NCI-H446 (cell line): ENCODE data around the gene ATP5ME.
A peak's percentile ranks its signal among the peaks of the same experiment; 100 is the strongest.
"Not testable (repeated sequence)": the region's sequence is repeated elsewhere in the genome, so short reads cannot be mapped to it uniquely, and the experiment has no call there.

Experiments
- DNase-seq, 2 experiments: peaks; one replicate each; lab custom pipeline; 2025; lab: John Stamatoyannopoulos, UW

ATP5ME gene

DNA sequence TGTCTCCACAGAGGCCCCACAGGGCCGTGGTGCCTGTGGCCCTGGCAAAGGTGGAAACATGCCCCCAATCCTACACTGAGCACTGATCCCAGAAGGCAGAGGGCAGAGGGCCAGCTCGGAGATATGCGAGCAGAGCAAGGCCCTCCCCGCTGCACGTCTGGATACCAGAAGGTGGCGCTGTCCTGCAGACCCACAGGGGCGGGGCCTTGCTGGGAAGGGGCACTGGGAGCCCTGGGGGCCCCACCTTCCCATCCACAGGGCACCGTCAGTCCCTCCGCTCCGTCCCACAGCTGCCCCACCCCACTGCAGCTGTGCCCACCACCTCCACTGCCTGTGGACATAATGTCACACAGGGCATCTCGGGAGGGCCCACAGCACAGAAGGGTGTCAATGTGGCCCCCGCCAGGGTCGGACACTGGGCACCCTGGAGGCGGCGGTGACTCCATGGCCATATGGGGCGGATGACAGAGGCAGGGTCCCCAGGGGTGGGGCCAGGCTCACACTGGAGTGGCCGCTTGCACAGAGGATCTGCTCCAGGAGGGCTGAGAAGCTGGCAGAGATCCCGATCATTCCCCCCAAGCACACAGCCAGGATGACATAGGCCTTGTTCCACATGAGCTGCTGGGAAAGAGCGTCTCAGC lies 10.0 kb upstream of the ATP5ME start:
- peak in 1 of 2 experiments; percentile 23 for DNase-seq

DNA sequence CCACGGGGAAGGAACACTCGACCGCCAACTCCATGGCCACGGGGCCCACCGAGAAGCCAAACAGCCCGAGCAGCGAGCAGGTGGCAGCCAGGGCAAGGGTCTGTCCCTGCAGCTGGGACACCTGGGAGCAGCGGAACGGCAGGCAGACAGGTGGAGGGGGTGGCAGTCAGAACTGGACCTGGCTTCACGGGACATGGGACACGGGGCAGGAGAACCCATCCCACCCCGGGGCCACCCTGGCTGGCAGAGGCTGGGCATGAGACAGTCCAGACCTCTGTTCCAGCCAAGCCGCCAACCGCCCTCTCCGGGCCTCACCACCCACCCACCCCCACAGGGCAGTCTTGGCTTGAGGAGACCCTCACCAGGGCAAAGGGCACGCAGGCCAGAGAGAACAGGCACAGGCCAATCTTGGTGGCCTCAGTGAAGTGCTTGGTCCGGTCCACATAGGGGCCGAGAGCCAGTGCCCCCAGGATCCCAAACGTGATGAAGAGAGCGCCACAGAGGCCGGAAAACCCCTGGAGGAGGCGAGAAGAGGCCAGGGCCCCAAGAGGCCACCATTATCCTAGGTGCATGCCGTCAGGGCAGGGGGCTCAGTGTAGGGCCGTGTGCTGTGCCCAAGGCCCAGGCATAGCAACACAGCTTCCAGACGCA lies 9.3 kb upstream of the ATP5ME start:
- DNase-seq = no peak

DNA sequence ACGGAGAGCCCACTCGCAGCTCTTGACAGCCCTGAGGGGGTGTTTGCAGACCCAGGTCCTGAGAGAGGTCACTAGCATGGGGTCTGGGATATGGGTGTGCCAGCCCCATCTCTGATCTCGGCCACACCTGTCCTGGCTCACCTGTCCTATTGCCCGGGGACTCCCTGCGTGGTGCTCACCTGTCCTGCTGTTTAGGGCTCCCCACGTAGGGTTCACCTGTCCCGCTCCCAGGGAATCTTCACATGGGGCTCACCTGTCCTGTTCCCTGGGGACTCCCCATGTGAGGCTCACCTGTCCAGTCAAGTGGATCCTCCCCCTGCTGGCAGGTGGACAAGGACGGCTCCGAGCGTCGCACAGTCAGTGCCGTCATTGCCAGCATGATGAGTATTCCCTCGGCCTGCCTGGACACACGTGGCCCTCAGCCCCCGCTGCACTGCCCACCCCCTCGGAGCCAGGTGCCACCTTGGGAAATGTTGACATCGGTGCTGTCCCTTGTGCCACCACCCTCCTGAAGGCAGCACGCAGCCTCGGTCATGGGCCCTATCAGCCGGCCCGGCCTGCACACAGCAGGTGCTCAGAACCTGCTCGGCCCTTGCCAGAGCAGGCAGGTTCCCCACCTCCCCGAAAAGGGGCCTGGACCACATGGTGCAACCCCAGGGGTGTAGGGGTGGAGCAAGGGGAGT lies 8.6 kb upstream of the ATP5ME start:
- DNase-seq = no peak

DNA sequence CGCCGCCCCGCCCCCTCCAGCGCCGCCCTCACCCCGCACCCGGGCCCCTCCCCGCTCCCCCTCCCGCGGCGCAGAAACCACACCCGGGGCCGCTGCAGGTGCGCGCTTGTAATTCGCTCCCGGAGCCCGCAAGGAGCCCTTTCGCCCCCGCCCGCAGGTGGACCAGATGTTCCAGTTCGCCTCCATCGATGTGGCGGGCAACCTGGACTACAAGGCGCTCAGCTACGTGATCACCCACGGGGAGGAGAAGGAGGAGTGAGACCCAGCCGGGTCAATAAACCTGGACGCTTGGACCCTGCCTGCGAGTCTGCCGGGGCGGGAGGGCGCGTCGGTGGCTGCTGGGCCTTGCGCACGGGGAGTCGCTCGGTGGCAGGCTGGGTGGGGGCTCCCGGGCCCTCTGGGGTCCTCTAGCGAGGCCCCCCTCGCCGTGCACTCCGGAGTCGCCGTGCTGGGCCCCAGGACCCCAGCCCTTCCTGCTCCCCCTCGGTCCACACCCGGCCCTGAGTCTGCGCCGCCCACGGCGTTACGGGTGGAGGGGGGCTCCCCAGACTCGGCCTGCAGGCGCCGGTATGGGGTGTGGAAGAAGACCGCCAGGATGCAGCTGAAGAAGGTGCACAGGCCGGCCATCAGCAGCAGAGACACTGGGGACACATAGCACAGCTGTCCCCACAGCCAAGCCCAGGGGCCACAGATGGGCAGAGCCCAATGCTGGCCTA lies 7.8 kb upstream of the ATP5ME start:
- DNase-seq = no peak

DNA sequence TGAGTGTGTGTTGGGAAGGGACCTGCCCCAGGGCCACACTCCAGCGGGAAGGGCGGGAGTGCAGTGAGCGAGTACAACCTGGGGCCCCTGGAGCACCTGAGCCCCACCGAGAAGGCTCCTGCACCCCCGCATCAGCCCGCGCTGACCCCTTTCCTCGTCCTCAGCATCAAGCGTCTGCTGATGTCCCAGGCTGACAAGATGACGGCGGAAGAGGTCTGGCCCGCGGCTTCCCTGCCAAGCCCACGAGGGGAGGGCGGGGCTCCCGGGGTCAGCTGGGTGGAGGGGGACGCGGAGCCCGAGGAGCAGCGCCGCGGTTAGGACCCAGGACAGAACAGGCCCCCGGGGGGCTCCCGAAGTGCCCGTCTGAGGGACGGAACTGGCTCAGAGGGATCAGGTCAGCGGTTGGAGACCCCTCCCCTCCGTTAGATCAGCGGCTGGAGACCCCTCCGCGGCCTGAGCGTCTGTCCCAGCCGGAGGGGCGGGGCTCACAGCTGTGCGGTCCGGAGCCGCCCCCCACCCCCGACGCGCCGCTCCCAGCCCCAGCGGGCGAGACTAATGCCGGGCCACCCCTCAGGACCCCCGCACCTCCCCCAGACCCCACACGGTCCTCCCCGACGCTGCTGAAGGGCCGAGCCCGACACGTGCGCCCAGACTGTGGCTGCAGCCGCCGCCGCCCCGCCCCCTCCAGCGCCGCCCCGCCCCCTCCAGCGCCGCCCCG lies 7.0 kb upstream of the ATP5ME start:
- DNase-seq = no peak

DNA sequence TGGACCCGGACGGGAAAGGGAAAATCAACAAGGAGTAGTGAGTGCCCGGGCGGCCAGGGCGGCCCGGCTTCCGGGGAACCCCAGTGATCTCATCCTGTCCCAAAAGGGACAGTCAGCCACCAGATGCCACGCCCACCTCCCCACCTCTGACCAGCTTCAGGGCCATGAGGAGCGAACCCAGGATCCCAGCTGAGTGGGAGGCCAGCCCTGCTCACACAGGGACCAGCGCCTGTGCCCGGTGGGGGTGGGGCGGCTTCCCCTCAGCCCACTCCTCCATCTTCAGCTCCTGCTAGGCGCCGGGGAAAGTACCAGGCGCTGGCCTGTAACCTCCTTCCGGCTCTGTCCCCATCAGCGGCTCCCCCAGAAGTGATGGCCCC lies 6.5 kb upstream of the ATP5ME start:
- no peak for DNase-seq

DNA sequence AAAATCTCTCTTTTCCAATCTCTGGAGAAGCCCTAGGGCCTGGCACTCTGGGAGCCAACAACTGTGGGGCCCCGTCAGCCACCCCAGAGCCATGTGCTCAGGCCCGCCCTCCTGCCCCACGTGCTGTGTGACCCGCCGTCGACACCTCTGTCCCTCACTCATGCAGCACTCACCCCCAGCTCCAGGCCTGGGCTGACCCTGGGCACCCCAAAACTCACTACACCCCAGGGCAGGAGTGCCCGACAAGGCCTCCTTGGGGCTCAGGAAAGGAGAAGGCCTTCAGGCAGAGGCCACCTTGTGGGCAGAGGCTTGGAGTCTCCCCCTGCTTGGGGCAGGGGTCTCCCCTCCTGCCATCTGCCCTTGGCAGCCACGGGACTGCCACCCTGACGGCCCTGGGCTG lies 6.0 kb upstream of the ATP5ME start:
- DNase-seq = no peak

DNA sequence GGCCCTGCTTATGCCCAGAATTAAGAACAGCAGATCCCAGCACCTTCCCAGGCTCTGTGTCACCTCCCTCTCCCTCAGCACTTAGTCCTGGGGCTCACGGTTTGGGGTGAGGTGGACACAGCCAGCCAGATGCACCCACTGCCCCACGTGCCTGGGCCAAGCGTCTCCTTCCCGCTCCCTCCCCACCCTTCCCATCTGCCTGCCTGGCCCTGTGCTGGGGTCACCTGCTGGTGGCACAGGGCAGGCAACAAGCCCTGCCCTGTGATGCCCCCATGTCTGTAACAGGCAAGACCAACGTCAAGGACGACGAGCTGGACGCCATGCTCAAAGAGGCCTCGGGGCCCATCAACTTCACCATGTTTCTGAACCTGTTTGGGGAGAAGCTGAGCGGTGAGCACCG lies 5.6 kb upstream of the ATP5ME start:
- DNase-seq = no peak

DNA sequence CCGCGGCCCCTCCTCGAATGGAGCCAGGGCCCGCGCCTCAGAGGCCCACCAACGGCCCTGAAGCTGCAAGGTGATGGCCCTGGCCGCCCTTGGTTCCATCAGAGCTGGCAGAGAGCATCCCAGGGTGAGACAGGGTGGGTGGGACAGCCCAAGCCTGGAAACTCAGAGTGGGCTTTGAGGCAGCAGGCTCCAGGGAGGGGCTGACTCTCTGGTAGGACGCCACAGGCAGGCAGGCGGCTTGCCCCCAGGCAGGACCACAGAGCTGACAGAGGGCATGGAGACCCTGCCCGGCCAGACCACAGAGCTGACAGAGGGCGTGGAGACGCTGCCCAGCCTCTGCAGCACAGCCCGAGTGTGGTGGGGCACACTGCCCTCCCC lies 5.0 kb upstream of the ATP5ME start:
- no peak for DNase-seq

DNA sequence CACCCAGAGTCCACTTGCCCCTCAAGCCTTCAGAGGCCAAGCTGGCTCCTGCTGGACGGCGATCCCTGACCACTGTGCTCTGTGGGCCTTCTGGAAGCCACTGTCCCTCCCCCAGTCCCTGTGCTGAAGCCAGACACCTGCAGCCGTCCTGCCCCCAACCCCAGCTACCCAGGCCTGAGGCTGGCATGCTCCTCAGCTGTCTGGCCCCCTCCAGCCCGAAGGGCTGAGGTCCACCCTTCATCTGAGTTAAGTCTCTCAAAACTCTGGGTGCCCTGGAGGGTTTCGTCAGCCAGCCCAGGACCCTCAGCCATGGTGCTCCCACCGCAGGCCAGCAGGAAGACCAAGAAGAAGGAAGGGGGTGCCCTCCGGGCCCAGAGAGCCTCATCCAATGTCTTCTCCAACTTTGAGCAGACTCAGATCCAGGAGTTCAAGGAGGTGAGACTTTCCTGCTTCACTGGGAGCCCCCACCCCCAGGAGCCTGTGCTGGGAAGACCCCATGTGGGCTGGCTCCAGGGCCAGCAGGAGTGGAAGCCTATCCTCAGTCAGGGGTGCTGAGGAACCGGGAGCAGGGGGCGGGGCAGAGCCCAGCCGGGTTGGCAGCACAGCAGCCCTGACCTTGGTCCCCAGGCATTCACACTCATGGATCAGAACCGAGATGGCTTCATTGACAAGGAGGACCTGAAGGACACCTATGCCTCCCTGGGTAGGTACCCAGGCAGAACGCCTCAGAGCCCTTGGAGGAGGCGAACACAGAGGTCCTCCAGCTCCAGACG lies 4.4 kb upstream of the ATP5ME start:
- no peak for DNase-seq

DNA sequence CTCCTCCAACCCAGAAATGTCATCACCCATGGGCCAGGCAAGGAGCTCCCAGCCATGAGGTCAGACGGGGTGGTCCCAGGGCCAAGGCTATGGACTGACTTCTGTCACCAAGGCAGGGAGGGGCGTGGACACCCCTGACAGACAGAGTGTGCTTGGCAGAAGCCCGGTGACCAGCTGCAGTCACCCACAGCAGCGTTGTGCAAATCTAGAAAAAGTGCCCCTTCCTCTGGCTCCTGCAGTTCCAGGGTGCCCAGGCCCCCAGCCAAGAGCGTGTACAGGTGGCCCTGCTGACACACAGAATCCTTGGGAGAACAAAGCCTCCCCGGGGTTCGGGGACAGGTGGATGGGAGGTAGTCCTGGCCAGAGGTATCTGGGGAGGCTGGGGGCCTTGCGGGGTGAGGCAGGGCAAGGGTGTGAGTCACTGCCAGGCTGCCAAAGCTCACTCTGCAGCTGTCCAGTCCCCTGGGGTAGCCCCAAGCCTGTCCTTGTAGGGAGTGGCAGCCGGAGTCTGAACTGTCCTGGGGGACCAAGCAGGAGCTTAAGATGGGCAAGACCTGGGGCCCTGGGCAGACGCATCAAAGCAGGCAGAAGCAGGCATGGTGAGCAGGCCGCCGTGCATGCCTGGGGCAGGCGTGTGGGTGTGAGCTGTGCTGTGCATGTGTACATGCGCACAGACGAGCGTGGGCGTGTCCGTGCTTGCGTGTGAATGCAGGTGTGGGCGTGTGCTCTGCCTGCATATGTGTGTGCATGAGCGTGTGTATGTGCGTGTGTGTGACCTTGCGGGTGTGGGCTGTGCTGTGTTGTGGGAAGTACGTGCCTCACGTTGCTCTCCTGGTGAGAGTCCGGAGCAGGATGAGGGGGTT lies 3.6 kb upstream of the ATP5ME start:
- DNase-seq = no peak

DNA sequence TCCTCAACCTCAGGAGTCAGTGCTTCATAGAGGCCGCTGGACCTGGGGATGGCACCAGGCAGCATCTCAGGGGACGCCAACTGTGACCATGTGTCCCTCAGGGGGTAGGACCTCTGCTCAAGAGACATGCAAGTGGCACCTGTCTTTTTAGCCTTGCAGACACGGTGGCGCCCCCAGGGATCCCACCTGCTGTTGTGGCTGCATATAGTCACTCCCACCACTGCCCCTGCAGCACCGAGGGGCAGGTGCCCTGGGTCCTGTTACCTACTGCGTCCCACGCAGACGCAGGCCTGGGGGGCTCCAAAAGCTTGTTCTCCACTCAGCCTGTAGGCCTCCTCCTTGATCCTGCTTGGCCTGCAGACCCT lies 2.8 kb upstream of the ATP5ME start:
- DNase-seq = no peak

DNA sequence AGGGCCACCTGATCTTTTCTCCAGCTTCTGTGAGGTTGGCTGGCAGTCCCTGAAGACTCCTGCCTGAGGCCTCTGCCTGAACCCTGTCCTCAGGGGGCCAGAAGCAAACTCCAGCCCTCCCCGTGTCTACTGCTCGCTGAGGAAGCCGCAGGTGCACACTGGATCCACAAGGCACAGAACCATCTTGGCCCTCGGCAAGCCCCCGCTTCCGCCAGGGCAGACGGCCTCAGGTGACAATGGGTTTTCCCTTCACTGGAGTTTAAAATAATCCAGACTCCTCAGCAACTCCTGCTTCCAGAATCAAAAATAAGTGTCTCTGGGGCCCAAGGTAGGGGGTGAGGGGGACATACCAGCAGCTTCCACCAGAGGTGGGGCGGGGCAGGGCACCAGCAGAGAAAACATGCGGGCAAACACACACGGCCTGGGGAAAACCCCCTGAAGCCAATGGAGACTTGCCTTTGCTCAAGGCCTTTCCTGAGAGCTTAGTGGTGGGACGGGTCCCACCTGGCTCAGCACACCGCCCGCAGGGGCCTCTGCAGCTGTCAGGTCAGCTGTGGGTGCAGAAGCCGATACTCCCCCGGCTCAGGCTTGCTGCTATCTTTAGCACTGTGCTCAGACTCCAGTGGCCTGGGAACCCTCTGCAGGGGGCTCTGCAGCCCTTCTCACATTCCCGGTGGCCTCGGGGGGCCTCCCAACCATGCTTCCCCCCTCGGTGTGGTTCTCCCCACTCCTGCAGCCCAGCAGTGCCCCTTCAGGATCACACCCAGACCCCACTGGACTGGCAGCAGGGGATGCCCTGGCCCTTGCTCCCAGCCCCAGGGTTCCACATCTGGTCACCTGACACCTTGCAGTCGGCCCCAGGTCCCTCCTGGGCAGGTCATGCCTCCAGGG lies 2.1 kb upstream of the ATP5ME start:
- no peak for DNase-seq

DNA sequence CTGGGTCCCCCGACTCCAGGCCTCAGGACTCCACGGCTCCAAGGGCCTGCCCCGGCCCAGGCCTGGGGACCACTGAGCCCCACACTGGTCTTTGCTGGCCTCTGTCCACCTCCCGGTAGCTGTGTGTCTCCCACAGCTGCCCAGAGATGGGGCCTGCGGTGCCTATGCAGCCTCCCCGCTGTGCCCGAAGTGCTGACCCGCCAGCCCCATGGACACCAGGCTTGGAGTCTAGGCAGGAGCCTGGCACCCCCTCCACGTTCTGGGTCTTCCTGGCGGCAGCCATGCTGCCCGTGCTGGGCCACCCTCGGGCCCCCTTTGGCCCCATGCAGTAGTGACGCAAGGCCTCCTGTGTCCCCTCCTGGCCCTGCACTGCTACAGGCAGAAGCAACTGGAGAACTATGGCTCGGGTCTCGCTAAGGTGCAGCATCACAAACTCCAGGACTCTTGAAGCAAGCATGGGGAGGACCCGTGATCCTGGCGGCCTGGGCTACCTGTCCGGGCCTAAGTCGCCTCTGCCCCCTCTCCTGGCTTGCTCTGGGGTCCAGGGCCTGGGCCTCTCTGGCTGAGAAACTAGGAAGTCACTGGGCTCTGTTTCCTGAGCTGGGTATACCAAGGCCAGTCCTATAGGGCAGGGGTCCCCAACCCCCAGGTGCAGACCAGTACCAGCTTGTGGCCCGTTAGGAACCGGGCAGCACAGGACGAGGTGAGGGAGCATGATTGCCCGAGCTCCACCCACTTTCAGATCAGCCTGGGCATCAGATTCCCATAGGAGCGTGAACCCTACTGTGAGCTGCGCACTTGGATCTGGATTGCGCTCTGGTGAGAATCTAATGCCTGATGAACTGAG lies 1.2 kb upstream of the ATP5ME start:
- DNase-seq = no peak

DNA sequence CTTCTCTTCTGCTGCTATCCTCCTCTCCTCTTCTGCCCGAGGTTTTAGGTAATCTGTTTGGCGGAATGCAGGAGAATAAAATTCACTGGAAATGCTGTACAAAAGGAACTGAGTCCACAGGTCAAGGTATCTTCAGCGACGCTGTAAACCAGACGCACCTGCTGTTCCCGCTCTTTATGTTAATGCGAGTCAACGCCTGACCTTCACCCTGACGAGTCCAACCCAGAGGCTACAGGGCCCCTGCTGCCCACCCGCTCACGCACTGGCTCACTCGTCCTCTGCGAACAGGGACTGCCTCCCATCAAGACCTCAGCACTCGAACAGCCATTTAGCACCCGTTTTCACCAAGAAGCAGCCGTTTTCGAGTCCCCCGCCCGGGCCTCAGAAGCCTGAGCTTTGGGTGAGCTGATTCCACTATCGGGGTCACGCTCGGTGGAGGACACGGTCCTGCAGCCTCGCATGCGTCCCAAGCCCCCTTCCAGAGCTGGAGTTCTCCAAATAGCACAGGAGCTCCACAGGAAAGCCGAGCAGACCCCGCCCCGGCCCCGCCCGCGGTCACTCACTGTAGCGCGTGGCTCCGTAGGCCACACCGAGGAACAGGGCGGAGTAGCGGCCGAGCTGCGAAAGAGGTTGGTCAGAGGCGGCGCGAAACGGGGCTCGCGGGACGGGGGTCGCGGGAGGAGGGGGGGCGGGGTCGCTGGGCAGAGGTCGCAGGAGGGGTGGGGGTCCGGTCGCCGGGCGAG lies 556 bp downstream of the ATP5ME start:
- no peak for DNase-seq

DNA sequence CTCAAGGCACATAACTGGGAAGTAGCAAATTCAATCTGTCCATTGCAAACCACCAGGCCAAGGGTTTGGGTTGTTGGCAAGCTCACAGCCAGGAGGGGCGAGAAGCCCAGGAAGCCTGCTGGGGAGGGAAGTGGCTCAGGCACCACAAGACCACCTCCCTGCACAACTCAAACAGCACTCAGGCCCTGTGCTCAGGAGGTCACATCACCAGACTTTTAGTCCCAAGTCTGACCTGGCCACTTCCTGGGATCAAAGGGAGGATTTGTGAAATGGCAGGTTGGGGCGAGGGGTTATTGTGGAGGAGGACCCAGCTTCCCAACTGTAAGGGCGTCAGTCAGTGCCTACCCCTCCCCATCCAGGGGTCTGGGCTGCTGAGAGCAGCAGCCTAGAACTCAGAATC lies 2.3 kb downstream of the ATP5ME start:
- no peak for DNase-seq

DNA sequence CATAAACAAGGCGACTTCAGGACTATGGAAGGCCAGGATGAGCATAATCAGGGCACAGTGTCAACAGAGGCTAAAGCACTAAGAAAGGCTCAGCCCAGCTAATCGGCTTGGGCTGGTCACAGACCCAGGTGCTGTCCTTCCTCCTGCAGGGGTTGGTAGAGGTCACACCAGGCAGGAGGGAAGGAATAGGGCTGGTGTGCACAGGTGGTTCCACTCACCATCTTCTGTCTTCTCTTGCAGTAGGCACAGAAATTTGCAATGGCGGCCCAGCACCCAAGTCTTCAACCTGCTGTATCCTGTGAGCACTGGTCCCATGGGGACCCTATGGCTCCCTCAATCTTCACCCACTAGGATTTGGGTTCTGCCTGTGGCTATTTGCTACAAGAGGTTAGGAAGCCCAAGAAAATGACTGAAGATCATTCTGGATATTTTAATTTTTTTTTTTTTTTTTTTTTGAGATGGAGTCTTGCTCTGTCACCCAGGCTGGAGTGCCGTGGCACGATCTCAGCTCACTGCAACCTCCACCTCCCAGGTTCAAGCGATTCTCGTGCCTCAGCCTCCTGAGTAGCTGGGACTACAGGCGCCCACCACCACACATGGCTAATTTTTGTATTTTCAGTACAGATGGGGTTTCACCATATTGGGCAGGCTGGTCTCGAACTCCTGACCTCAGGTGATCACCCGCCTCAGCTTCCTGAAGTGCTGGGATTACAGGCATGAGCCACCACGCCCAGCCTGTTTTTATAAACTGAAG lies 4.1 kb downstream of the ATP5ME start:
- not testable (repeated sequence) for DNase-seq
